HG03520 (cell line): ENCODE results near the gene CAMK2A.
"Not testable (repeated sequence)": the region's sequence is repeated elsewhere in the genome, so short reads cannot be mapped to it uniquely, and the experiment has no call there.

Experiments
- ATAC-seq: cut with Tn5 transposase; IDR thresholded peaks from one replicate; pipeline ENCODE4 v1.9.1; 2021; ENCODE audit warnings: mild to moderate bottlenecking, moderate library complexity; ENCODE audit not compliant: unreplicated experiment

The CAMK2A gene

DNA sequence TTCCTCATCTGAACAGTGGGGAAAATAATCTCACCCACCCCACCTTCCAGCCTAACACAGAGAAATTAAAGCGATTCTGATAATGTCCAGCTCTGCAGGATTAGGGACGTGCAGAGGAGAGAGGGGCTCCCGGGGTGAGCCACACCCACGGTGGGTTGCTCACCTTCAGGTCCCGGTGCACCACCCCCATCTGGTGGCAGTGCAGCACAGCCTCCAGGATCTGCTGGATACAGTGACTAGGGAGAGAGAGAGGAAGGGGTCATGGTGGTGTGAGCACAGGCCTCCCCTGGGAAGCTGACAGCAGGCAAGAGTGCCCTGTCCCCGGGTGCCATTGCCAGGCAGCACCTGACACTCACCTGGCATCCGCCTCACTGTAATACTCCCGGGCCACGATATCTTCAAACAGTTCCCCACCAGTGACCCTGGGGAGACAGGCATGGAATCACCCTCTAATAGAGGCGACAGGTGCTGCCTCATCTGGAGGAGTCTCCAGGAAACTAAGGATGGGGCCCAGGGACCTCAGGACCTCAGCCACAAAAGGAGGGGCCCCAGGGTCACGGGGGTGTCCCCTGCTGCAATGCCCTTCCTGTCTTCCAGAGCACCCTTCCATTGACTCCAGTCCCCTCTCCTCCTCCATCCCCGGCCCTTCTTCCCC, 33.0 kb downstream of the CAMK2A start:
- ATAC-seq, result no peak

GRCh38 chr5:150255659-150256409, 33.7 kb downstream of the CAMK2A start:
- no peak for ATAC-seq

GRCh38 chr5:150254774-150255173, 34.8 kb downstream of the CAMK2A start:
- ATAC-seq, result no peak

- no peak for ATAC-seq
Measured at GRCh38 chr5:150254363-150254762, 35.2 kb downstream of the CAMK2A start.

DNA sequence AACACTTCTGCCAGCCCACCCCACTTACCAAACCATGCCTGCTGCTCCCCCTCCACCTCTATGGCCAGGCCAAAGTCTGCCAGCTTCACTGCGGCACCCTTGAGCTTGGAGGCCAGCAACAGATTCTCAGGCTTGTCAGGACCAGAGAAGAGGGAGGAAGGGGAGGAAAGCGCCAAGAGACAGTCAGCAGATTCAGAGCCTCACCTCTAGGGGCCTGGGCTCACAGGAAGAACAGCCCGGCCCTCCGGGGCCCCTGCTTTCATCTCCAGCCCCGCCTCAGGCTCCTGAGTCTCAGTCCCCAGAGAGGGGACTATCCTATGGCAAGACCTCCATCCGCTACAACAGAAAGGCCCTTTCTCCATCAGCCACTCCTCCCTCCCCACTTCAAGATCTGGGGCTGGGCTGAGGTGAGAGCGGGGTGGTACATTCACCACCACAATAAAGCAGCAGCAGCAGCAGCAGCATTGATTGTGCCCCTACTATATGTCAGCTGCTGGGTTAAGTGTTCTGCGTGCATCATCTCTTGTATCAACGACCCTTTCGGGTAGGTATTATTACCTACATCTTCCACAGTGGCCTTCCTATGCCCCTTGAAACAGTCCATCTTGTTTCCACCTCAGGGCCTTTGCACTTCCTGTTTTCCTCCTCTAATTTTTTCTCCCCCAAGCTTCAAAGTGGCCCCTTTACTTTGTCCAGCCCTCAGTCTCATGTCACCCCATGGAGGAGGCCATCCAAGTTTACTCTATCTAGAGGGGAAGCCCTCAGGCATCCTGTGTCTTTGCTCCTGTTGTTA, 36.0 kb downstream of the CAMK2A start:
- ATAC-seq, result no peak

DNA sequence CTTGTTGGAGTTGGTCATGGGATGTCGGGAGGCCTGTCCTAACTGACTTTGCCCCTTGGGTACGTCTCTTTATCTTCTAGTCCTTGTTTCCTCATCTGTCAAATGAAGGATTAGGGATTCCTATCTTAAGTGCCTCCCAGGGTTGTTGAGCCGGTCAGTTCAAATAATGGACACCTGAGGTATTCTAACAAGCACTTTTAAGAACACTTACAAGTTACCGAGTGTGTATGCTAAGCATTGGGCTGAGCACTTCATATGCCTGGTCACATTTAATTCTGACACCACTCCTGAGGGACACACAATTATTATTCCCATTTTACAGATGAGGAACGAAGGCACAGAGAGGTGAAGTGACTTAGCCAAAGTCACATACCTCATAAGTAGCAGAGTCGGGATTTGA, 37.1 kb downstream of the CAMK2A start:
- no peak for ATAC-seq

DNA sequence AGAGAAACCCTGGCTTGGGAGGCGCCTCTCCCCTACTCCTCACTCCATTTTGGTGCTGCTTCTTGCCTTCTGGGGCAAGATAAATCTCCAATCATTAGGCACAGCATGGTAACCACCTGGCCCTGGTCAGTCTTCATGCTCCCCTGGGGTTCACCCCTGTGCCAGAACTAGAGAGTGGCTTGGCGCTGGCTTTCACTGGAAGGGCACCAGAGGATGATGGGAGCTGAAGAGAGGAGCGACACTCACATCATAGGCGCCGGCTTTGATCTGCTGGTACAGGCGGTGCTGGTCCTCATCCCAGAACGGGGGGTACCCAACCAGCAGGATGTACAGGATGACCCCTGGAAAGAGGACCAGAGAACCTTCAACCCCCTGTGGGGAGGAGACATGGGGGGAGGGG, 38.1 kb downstream of the CAMK2A start:
- ATAC-seq, result no peak

DNA sequence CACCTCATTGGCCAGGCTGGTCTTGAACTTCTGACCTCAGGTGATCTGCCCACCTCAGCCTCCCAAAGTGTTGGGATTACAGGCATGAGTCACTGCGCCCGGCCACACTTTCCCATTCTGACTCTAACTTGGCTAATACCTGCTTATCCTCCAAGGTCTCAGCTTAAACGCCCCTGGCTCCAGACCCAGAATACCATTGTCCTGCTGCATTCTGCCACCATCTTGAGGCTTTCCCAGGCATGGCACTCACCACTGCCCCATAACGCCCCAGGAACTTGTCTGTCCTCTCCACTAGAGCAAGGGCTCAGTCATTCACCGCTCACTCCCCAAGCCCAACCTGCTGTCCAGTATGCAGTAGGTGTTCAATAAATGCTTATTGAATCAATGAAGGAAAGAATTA, 39.8 kb downstream of the CAMK2A start:
- ATAC-seq, result no peak

DNA sequence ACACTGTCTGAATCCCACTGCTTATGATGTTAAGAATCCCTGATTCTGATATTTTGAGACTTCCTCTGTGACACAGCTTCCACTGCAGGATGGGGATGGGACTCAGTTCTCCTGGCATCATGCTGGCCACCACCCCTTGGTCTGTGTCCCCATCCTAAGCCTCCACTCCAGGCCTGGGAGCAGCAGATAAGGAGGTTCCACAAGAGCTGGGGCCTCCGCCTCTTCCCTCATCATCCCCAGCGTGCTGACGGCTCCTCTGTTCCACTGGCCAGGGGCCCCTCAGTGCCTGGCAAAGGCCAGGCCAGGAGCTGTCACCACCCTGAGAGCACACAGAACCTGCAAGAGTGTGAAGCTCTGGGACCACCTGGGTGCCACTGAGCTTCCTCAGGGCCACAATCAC, 40.6 kb downstream of the CAMK2A start:
- ATAC-seq, result no peak

DNA sequence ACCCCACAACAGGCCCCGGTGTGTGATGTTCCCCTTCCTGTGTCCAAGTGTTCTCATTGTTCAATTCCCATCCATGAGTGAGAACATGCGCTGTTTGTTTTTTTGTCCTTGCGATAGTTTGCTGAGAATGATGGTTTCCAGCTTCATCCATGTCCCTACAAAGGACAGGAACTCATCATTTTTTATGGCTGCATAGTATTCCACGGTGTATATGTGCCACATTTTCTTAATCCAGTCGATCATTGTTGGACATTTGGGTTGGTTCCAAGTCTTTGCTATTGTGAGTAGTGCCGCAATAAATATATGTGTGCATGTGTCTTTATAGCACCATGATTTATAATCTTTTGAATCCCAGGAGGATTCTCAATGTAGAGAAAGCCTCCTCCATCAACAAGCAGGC, 41.1 kb downstream of the CAMK2A start:
- ATAC-seq, result not testable (repeated sequence)

- ATAC-seq, result no peak
Measured at GRCh38 chr5:150247726-150248125, 41.8 kb downstream of the CAMK2A start.

- ATAC-seq, result no peak
Measured at GRCh38 chr5:150246835-150247234, 42.7 kb downstream of the CAMK2A start.

- ATAC-seq, result no peak
Measured at GRCh38 chr5:150246429-150246828, 43.1 kb downstream of the CAMK2A start.

- ATAC-seq, result no peak
Measured at GRCh38 chr5:150245808-150246207, 43.8 kb downstream of the CAMK2A start.

DNA sequence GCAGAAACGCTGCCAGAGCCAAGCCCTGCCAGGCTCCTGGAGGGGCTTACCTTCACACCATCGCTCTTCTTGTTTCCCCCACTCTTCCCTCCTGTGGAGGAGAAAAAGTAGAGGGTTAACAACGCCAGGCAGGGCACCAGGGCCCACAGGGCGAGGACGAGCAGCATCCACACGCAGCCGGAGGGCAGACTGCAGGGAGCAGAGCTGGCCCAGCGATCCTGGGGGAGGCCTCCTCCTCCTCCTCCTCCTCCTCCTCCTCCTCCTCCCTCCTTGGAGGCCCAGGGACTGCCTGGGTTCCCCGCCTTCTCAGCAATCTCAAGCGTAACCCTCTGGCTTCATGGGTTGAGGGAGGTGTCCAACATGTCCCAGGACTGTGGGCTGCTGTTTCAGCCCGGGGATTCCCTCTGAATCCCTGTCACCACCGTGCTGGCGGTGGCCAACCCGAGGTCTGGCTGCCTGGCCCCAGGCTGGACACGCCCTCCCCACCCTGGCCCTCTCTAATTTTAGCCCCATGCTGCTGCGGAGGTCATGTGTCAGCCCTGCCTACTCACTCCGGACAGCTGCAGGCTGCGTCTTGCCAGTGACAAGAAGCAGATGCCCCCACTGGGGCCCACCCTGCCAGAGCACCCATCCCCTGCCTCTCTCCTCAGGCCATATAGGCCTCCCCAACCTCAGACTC, 44.3 kb downstream of the CAMK2A start:
- ATAC-seq, result no peak

DNA sequence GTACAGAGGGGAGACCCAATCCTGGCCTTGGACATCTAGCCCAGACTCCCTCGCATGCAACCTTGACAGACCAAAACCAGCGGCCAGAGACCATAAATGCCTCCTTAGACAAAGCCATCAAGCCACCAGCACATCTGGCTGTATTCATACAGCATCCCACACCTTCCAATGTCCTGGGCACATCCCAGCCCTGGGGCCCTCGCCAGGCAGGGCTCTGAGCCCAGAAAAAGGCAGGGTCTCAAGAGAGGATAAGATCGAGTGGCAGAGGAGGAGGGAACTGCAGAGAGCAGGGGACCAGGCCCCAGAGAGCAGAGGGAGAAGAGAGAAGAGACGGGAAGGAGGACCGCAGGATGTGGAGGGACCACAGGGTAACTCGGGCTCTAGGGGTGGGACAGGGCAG, 45.4 kb downstream of the CAMK2A start:
- no peak for ATAC-seq

DNA sequence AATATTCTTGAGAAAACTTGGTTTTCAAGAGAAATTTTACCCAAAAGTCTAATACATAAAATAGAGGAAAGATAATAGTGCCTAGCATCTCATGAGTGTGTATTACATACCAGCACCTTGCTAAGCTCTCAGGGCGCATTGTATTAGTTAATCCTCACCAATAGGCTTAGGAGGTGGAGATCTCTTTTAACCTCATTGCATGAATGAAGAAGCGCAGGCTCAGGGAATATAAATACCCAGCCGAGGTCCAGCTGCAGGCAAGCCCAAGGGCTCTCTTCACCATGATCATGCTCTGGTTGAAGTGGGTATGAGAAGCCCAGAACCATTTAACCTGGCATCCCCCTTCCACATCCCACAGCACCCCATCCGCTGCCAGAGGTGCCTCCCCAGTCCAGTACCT, 46.0 kb downstream of the CAMK2A start:
- ATAC-seq, result no peak

DNA sequence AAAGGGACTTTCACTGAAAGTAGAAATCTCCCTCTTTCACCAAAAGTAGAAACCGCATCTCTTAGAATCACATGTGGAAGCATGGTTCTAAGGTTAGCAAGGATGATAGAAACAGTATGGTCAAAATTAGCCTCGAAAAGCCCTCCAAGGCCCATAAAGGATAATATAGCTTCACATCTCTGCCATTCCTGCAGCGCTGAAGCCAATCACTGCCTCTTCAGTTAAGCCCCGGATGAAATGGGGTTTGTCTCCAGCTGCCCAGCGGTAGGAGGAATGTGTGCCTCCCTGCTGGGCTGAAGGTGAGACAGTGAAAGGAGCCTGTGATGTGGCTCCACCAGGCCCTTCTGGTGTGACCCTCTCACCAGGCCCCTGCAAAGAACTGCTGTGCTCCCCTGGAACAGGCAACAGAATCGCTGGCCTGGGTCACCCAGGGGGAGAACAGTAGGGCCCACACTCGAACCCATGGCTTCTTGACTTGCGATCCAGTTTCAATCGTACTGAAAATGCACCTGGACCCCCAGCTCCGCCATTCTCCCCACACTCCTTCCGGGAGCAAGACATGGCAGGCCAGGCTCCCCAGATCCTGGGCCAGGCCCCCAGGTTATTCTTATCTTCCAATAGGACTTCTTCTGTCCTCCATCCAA, 47.2 kb downstream of the CAMK2A start:
- no peak for ATAC-seq

DNA sequence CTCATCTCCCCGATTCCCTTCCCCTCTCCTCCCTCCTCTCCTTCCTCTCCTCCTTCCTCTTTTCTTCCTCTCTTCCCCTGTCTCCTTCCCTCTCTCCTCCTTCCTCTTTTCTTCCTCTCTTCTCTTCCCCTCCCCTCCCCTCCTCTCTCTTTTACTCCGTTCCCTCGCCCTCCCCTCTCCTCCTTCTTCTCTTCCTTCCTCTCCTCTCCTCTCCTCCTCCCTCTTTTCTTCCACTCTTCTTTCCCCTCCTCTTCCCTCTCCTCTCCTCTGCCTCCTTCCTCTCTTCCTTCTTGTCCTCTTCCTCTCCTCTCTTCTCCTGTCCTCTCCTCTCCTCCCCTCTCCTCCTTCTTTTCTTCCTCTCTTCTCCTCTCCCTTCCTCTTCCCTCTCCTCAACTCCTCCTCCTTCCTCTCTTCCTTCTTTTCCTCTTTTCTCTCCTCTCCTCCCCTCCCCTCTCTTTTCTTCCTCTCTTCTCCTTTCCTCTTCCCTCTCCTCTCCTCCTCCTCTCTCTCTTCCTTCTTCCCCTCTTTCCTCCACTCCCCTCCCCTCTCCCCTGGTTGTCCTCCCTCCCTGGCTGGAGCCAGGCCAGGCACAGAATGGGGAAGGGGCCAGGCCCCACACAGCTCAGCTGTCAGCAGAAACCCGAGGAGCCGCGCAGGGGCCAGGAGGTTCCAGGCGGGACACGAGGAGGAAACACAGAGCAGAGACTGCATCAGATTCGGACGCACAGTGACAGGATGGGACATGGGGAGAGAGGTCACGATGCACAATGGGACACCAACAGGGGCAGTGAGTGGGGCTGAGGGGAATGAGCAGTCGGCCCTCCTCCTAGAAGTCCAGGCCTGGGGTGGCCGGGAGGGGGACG, 48.0 kb downstream of the CAMK2A start:
- ATAC-seq, result no peak

DNA sequence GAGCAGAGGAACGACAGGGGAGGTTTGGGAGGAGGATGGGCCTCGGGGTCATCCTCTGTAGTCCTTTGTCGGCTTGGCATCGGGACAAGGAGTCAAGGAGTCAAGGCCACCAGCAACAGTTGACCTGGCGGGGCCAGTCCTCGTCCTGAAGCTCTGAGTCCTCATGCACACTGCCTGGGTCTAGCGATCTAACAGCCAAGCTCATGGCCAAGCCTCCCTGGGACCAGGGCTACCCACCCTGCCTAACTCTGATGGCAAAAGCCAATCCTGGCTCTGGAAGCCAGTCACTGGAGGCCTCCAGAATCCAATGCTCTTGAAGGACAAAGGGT, 49.8 kb downstream of the CAMK2A start:
- ATAC-seq, result no peak
